ENCODE measurements around the gene ACP7. TPM values are rescaled to one million over a fixed set of nuclear protein-coding genes. Genes with fewer than 3 reads are reported as not detected.
A peak's percentile ranks its signal among the peaks of the same experiment; 100 is the strongest.
"Not testable (repeated sequence)": the region's sequence is repeated elsewhere in the genome, so short reads cannot be mapped to it uniquely, and the experiment has no call there.

ACP7 gene
- total RNA-seq, 1 donor from 2014 or later = not detected

DNA sequence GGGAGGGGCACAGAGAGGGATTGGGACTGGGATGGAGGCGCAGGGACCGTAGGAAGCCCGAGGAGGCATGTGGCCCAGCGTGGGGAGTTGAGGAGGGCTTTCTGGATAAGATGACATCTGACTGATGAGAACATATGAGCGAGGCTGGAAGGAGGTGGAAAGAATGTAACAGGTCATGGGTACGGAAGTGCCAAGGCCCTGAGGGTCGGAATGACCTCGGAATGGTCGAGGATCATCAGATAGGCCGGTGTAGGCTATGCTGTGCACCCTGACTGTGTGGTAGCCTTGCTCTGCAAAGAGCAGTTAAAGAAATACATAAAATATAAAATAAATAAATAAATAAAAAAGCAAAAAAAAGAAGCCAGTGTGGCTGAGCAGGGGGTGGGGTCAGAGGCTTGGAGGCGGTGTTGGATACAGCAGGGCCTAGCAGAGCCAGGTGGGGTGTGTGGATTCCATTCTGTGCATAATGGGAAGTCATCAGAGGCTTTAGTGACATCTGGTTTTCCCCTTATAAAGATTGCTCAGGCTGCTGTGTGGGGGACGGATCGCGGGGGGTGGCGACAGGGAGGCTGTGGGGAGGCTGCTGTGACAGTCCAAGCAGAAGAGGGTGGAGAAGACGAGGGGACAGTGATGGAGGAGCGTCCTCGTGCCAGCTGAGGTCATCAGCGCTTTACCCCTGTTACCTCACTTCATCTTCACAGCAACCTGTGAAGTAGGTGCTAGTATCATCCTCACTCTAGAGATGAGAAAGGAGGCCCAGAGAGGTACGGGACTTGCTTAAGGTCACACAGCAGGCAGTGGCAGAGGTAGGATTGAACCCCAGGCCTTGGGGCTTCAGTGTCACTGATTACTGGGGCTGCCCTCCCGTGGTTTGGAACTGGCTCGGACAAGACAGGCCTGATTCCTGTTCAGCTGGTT lies 46.4 kb downstream of the ACP7 start:
- peak in 1 of 2 donors; percentile 26 for DNase-seq (ENCODE audit: low read depth in 2 of 2)

DNA sequence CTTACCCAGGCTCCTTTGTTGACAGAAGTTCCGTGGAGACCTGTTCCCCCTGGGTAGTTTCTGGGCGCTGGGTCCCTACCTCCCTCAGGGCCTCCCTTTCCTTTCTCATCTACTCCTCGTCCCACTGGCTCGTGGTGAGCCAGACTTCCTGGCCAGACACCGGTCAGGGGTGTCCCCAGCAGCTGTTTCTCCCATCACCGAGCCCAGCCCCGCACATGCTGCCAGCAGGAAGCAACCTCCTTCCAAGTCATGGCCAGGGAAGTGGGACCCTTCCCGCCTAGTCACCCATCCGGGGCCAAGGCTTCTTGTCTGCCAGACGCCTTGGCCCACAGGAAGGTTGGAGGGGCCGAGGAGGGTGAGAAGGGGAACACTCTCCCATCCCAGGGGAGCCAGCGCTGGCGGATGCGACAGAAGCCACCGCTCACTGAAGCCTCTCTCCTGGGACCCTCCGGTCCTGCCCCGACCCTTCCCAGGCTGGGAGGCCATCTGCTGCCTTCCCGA lies 47.1 kb downstream of the ACP7 start:
- DNase-seq (ENCODE audit: low read depth in 2 of 2) = peak in 1 of 2 donors; percentile 88

DNA sequence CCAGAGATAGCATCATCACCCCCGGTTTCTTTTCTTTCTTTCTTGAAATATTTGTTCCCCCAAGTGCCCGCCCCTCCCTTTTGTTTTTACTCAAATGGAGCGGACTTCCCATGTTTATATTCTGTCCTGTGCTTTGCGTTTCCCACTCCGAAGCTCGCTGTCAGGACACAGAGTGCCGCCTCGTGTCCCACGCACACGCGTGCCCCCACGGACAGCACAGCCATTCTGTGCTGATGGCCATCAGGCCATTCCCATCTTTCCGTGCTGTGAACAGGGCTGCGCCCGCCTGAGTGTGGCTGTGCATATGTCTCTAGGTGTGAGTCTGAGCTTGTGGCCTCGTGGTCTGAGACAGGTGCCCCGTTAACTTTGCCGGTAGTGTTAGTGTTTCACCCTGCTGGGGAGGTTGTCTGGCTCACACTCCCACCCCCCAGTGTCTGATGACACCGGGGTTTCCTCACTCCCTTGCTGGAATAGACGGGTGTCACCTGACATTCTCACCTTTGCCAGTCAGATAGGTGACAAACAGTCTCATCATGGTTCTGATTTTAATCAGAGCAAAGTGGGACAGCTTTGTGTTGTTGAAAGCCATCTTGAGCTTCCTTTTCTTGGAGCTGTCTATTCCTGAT lies 48.3 kb downstream of the ACP7 start:
- DNase-seq (ENCODE audit: low read depth in 2 of 2) = peak; percentile 25 to 47

DNA sequence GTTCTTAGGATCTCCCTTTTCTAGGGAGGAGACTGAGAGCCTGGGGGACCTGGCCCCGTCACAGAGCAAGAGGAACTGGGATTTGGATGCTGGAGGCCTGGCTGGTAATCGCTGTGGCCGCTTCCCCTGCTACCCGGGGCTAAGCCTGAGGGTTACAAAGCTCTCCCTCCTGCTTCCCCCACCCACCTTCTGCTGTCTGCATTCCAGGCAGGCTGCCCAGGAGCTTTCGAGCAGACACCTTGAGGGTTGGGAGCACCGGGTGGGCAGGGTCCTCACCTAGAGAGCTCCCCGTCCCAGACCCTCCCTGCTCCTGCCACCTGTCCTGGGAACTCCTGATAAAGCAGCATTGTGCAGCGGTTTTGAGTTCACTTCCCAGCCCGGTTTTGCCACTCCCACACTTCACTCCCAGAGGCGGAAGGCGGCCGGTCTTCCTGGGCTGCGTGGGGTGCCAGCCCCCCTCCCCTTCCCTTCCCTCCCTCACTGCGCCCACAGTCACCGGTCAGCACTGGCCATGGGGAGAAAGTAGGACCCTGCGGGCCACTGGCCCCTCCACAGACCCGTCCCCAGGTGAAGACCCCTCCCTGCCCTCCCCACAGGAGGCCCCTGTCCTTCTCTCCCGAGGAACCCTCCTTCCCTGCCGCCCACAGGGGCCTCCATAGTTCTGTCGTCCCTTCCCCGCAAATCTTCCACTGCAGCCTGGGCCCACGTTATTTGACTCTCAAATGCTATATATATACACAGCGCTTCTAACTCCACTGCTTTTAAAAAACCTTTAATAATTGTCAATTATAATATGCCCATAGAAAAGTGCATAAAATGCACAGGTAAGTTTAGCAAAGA lies 49.5 kb downstream of the ACP7 start:
- no peak for DNase-seq (ENCODE audit: low read depth in 2 of 2)

DNA sequence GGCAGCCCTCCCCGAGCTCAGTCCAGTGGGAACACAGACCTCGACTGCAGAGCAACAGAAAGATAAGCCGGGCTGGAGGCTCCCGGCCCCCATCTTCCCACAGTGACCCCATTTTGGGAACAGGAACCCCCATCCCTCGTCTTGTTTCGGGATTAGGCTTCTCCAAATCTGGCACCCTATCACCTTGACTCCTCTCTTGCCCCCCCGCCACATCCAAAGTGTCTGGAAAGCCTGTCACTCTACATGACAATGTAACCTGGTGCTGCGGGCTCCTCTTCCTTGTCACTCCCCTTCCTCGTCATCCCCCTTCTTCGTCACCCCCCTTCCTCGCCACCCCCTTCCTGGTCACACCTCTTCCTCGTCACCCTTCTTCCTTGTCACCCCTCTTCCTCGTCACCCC lies 51.5 kb downstream of the ACP7 start:
- no peak for DNase-seq (ENCODE audit: low read depth in 2 of 2)

DNA sequence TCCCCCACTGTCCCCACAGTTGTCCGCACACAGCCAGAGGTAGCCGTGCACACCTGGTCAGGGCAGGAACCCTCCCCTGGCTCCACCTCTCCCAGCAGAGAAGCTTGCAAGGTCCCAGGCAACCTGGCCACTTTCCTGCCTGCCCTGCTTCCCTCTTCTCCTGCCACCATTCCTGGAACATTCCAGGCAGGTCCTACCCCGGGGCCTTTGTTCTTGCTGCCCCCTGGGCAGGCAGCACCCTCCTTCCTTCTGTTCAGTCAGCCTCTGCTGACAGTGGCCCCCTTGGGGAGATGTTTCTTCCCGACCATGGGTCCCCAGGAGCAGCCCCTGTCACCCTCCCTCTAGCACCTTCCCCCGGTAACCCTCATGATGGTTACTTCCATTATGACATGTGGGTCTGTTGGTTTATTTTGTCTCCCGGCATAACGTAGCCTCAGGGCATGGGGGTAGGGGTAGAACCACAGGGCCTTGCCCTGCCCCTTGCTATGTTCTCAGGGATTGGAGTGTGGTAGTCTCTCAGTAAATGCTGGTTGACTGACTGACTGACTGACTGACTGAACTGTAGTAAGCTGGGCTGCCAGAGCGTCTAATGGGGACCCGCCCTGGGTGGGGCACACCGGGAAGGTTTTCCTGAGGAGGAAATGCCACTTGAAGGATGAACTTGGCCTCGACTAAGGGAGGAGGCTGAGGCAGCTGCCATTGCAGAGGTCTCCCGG lies 52.2 kb downstream of the ACP7 start:
- no peak for DNase-seq (ENCODE audit: low read depth in 2 of 2)

DNA sequence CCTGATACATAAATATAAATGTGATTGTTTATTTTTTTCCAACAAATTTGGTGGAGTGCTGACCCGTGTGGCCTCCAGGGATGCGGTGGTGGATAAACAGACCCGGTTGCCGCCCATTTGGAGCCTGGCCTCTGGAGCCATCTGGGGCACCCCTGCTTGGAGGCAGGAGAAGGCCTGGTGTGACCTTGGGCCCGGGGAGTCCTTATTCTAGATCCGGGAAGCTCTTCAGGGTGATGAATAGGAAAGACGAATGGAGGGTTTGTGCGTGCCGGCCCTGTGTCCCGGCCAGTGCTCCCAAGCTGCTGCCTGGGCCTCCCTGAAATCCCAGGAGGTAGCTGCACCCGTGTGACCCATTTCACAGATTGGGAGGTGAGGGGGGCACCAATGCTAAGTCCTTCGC lies 53.0 kb downstream of the ACP7 start:
- no peak for DNase-seq (ENCODE audit: low read depth in 2 of 2)

DNA sequence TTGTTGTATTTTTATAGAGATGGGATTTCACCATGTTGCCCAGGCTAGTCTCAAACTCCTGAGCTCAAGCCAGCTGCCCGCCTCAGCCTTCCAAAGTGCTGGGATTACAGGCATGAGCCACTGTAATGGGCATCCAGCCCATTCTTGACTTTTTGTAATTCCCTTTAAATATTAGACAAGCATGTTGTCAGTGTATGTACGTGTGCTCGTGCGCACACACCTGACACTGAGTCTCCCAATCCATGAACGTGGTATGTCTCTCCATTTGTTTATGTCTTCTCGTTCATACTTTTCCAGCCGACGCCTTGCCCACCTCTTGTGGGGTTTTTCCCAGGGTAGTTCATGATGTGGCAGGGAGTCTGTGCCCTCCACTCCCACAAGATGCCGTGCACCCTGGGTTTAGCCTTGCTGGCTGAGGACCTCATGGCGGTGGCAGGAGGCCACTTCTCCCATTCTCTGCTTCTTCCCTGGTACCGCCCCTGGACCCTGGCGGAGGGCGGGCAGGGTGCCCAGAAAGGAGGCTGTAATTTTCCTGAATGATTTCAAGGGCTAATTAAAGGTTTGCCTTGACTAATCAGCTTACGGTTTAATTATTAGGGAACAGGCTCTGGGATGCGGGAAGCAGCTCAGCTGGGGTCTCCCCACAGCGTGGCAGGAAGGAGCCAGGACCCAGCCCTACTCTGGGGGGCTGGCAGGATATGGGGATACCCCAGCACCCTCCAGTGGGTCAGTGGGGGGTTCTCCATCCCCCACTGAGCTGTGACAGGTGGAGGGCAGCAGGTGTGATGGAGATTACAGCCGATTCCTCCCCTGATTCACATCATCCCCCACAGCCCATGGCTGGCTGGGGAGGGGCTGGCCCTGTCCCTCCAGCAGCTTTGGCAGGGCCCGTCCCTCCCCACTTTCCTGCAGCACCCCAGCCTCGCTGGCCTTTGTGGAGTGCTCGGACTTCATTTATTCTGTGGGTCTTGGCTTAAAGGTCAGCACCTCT lies 54.3 kb downstream of the ACP7 start:
- DNase-seq (ENCODE audit: low read depth in 2 of 2) = no peak

DNA sequence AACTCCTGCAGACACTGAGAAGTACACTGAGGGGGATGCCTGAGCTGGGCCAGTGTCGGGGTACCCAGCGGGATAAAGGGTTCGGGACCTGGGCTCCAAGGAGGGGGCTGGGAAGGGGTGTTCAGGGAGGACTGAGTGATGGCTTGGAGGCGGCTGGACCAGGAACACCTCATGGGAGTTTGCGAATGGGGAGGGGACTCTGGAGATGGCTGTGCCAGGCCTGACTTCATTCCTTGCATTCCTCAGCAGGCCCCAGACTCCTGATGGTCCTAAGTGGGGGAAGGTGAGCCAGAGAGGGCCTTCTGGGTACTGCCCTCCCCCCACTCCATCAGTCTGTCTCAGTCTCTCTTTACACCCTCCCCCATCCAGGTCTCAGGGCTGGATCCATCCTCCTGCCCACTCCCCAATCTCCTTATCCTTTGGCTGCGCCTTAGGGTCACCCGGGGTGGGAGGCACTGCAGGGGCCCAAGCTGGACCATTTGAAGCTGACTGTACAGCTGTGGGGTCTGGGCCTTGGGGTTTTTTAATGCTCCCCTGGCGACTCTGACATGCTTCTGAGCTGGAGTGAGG lies 55.2 kb downstream of the ACP7 start:
- no peak for DNase-seq (ENCODE audit: low read depth in 2 of 2)

DNA sequence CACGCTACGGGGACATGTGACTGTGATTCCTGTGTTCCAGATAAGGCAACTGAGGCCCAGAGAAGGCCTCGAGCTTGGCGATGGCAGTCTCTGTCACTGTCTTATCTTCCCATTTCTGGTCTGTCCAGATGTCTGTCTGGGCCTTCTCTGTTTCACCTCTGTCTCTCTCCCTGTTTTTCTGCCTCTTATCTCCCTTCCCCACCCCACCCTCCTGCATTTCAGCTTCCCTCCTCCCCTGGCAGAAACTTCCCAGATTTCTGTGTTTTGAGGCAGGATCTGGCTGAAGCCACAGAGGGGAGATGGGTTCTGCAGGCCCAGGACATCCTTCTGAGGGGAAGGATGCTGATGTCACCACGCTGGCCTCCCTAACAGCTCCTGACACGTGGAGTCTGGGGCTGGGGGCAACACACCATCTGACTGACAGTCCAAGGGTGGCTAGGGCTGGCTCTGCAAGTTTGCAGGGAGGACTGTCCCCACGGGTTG lies 55.8 kb downstream of the ACP7 start:
- no peak for DNase-seq (ENCODE audit: low read depth in 2 of 2)

DNA sequence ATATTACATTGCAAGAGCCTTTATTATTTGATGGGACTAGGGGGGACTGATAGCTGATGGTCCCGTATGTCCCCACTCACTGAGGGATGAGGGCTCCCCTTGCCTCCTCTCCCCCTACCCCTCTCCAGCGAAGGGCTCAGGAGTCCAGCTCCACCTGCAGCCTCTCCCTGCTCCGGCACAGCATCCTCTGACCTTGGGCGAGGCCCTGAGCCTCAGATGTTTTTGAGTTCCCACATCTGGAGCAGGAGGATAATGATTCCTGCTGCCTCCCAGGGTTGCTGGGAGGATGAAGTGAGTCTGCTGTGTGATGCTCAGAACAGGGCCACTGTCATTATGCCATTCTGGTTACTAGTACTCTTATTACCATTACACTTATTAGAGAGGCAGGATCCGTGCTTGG lies 56.4 kb downstream of the ACP7 start:
- no peak for DNase-seq (ENCODE audit: low read depth in 2 of 2)

DNA sequence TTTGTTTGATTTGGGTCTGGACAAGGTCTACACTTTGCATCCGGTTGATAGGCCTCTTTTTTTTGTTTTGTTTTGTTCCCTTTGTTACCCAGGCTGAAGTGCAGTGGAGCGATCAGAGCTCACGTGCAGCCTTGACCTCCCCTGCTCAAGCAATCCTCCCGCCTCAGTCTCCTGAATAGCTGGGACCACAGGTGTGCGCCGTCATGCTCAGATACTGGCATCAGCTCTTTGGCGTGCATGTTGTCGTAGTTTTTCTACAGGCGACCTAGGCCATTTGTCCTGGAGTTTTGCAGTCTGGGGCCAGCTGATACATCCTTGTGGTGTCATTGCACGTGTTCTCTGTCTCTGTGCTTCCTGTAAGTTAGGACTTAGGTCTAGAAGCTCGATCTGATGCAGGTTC lies 57.8 kb downstream of the ACP7 start:
- DNase-seq (ENCODE audit: low read depth in 2 of 2) = no peak

DNA sequence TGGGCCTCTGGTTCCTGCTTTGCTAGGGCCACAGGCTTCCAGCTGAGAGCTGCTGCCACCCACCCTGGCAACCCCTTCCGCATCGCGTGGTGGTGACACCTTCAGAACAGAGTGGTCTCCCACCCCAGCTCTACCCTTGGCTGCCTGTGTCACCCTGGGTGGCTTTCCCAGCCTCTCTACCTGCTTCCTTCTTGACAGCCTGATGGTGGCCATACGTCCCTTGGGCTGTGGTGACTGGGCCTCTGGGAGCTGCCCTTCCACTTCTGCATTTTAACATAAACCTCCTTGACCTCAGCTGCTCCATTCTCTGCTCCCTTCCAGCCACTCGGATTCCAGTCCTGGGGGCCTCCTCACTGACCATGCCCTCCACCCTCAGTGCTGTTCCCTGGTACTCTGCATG lies 58.5 kb downstream of the ACP7 start:
- DNase-seq (ENCODE audit: low read depth in 2 of 2) = no peak

DNA sequence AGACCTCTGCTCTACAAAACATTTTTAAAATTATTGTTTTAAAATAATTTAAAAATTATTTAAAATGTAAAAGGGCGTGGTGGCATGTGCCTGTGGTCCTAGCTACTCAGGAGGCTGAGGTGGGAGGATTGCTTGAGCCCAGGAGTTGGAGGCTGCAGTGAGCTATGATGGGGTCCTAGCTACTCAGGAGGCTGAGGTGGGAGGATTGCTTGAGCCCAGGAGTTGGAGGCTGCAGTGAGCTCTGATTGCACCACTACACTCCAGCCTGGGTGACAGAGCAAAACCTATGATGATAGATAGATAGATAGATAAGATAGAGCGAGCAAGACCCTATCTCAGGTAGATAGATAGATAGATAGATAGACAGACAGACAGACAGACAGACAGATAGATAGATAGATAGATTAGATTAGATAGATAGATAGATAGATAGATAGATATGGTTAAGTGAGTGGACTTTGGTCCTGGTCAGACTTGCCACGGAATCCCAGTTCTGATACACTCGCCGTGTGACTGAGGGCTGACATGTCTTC lies 59.7 kb downstream of the ACP7 start:
- not testable (repeated sequence) for DNase-seq (ENCODE audit: low read depth in 2 of 2)

DNA sequence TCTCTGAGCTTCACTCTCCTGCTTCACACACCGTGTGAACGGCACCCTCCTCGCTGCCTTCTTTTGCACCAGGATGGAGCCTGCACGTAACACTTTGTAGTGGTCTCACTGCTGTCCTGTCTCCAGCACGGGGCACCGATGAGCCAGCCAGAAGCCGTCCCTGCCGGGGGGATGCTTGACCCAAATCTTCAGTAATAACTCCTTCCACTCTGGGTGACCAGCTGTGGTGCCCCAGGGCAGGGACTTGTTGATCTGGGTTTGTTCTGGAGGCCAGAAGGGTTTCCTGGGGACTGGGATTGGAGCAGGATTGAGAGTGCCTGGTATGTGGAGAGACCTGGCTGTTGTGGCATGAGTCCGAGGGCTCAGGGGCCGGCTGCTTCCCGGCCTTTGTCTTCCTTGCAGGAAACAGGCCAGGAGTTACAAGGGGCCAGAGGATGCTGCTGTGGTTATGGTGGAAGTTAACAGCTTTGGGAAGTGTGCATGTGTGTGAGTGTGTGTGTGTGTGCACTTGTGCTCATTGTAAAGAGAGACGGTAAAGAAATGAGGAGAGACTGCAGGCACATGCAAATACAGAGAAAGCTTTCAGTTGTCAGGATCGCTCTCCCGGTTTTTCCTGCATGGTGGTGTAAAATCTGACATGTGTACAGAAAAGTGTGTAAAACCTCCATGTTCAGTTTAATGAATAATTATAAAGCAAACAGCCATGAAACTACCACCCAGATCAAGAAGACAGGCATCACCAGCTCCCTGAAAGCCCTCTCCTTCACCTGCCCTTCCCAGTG lies 60.3 kb downstream of the ACP7 start:
- DNase-seq (ENCODE audit: low read depth in 2 of 2) = peak; percentile 74 to 92

DNA sequence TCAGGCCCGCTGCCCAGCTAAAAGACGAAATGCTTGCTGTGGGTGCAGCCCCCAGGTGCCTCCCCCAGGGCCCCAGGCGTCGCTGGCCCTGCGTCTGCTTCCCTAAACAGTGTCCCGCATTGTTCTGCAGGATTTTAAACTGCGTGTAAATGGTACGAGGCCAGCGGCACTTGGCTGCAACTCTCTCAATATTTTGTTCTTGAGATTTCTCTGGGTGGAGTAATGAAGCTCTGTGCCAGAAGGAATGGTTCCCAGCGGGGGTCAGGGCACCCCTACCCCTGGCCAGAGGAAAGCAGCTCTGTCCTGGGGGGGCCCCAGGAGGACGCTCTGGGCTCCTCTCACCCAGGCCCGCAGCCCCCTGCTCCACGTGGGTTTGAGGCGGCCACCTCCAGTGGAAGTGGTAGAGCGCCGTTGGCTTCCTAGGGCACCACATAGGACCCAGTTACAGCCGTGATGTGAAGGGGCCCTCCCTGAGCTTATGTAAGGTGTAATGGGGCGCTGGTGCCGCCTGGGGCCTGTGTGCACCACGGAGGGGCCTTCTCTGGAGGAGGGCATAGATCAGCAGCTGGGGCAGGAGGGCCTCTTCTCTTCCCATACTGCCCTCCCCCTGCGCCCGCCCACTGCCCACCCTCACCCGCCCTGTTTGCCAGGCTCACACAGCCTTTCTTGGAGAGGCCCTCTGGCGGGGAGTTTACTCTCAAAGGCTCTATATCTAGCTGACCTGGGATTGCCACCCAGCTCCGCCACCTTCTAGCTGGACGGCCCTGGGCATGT lies 61.2 kb downstream of the ACP7 start:
- DNase-seq (ENCODE audit: low read depth in 2 of 2) = peak in 1 of 2 donors; percentile 33

DNA sequence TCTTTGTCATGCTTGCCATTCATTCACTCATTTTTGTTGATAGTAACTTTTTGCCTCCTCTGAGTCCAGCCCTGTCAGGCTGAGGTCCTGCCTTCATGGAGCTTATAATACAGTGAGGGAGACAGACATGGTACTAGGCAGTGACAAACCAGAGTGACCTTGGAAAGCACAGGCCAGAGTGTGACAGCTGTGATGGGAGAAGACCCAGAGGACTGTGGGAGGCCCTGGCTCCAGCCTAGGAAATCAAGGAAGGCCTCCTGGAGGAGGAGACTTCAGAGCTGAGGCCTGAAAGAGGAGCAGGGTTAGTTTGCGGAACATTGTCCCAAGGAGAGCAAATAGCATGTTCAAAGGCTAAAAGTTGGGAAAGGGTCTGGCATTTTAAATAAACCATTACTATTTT lies 61.9 kb downstream of the ACP7 start:
- no peak for DNase-seq (ENCODE audit: low read depth in 2 of 2)
